ENCODE results near the gene ZNF182. TPM values are rescaled to one million over a fixed set of nuclear protein-coding genes. Genes with fewer than 3 reads are reported as not detected.
A peak's percentile ranks its signal among the peaks of the same experiment; 100 is the strongest.
"Not testable (repeated sequence)": the region's sequence is repeated elsewhere in the genome, so short reads cannot be mapped to it uniquely, and the experiment has no call there.

ZNF182 gene
- total and polyA plus RNA-seq, 4 donors: 0.97 to 3.1 (median 2.2) TPM

DNA sequence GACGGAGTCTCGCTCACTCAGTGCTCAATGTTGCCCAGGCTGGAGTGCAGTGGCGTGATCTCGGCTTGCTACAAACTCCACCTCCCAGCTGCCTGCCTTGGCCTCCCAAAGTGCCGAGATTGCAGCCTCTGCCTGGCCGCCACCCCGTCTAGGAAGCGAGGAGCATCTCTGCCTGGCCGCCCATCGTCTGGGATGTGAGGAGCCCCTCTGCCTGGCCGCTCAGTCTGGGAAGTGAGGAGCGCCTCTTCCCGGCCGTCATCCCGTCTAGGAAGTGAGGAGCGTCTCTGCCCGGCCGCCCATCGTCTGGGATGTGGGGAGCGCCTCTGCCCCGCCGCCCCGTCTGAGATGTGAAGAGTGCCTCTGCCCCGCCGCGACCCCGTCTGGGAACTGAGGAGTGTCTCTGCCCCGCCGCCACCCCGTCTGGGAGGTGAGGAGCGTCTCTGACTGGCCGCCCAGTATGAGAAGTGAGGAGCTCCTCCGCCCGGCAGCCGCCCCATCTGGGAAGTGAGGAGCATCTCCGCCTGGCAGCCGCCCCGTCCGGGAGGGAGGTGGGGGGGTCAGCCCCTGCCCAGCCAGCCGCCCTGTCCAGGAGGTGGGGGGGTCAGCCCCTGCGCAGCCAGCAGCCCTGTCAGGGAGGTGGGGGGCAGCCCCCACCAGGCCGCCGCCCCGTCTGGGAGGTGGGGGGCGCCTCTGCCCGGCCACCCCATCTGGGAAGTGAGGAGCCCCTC, 13.0 kb upstream of the ZNF182 start:
- not testable (repeated sequence) for H3K27me3 ChIP-seq (ENCODE audit: control insufficient read depth in 4 of 4, insufficient read depth in 4 of 4, low read length in 3 of 4); DNase-seq (ENCODE audit: low spot score); H3K4me3 ChIP-seq (ENCODE audit: low read depth in 1 of 3, low read length in 3 of 3); H3K9me3 ChIP-seq (ENCODE audit: control insufficient read depth in 4 of 4, low read length in 3 of 4); H3K27ac ChIP-seq (ENCODE audit: low read depth in 1 of 2, low read length in 2 of 2); H3K9ac ChIP-seq (ENCODE audit: low read depth in 1 of 2, low read length in 2 of 2); H3K4me1 ChIP-seq (ENCODE audit: control insufficient read depth in 4 of 4, insufficient read depth in 4 of 4, low read length in 3 of 4); H3K36me3 ChIP-seq (ENCODE audit: control insufficient read depth in 4 of 4, insufficient read depth in 3 of 4, low read depth in 1 of 4, low read length in 3 of 4)
- WGBS: 96% methylated on average over 28 of the region's 46 CpGs

- no CpG with 5 or more reads among the region's 2 CpGs for WGBS
- H3K4me3 ChIP-seq (ENCODE audit: low read depth in 1 of 3, low read length in 3 of 3); H3K4me1 ChIP-seq (ENCODE audit: control insufficient read depth in 4 of 4, insufficient read depth in 4 of 4, low read length in 3 of 4); DNase-seq (ENCODE audit: low spot score); H3K9me3 ChIP-seq (ENCODE audit: control insufficient read depth in 4 of 4, low read length in 3 of 4); H3K27me3 ChIP-seq (ENCODE audit: control insufficient read depth in 4 of 4, insufficient read depth in 4 of 4, low read length in 3 of 4); H3K36me3 ChIP-seq (ENCODE audit: control insufficient read depth in 4 of 4, insufficient read depth in 3 of 4, low read depth in 1 of 4, low read length in 3 of 4); H3K27ac ChIP-seq (ENCODE audit: low read depth in 1 of 2, low read length in 2 of 2); H3K9ac ChIP-seq (ENCODE audit: low read depth in 1 of 2, low read length in 2 of 2): not testable (repeated sequence)
Measured at GRCh38 chrX:48009445-48009960, 5.7 kb upstream of the ZNF182 start.

DNA sequence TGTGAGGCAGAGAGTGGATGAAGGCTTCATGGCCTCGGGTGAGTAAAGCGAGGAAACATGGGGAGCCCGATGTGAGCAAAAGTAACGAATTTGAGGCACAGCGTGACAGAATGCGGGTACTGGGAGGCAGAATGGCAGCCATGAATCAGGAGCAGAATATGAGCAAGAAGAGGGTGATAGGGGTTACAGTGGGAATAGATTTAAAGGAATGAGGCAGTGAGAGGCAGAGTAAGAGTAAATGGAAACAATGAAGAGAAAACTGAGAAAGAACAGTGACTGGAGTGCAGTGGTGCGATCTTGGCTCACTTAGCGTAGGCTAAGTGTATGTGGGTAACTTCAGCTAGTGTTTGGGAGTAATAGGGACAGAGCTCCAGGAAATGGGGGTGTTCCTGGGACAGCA, 2.9 kb upstream of the ZNF182 start, which contains the start of gene SPACA5:
TSS of gene SPACA5 (plus strand) at position 301 of the 400 bp plus-strand sequence. CDS start 815 bp downstream, outside the sequence.
- not testable (repeated sequence) for H3K36me3 ChIP-seq (ENCODE audit: control insufficient read depth in 4 of 4, insufficient read depth in 3 of 4, low read depth in 1 of 4, low read length in 3 of 4); H3K4me3 ChIP-seq (ENCODE audit: low read depth in 1 of 3, low read length in 3 of 3); H3K27me3 ChIP-seq (ENCODE audit: control insufficient read depth in 4 of 4, insufficient read depth in 4 of 4, low read length in 3 of 4); H3K27ac ChIP-seq (ENCODE audit: low read depth in 1 of 2, low read length in 2 of 2); H3K9me3 ChIP-seq (ENCODE audit: control insufficient read depth in 4 of 4, low read length in 3 of 4); H3K4me1 ChIP-seq (ENCODE audit: control insufficient read depth in 4 of 4, insufficient read depth in 4 of 4, low read length in 3 of 4); H3K9ac ChIP-seq (ENCODE audit: low read depth in 1 of 2, low read length in 2 of 2); DNase-seq (ENCODE audit: low spot score)
- WGBS: no CpG with 5 or more reads among the region's 8 CpGs

- H3K4me1 ChIP-seq (ENCODE audit: control insufficient read depth in 4 of 4, insufficient read depth in 4 of 4, low read length in 3 of 4): peaks cover 0 to 6% (median 0%) of the 10 kb centered on the region in 4 donors
- no peaks in the 10 kb centered on the region for H3K27me3 ChIP-seq (ENCODE audit: control insufficient read depth in 4 of 4, insufficient read depth in 4 of 4, low read length in 3 of 4)
- H3K27ac ChIP-seq (ENCODE audit: low read depth in 1 of 2, low read length in 2 of 2): peak overlapping the region; percentile 76 to 88
- peak overlapping the region; percentile 61 to 87 for H3K9ac ChIP-seq (ENCODE audit: low read depth in 1 of 2, low read length in 2 of 2)
- TF ChIP-seq, protein P1, sequence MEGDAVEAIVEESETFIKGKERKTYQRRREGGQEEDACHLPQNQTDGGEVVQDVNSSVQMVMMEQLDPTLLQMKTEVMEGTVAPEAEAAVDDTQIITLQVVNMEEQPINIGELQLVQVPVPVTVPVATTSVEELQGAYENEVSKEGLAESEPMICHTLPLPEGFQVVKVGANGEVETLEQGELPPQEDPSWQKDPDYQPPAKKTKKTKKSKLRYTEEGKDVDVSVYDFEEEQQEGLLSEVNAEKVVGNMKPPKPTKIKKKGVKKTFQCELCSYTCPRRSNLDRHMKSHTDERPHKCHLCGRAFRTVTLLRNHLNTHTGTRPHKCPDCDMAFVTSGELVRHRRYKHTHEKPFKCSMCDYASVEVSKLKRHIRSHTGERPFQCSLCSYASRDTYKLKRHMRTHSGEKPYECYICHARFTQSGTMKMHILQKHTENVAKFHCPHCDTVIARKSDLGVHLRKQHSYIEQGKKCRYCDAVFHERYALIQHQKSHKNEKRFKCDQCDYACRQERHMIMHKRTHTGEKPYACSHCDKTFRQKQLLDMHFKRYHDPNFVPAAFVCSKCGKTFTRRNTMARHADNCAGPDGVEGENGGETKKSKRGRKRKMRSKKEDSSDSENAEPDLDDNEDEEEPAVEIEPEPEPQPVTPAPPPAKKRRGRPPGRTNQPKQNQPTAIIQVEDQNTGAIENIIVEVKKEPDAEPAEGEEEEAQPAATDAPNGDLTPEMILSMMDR (IDR thresholded peaks at IDR 0.05; ENCODE audit: low read depth, low read length, missing input control): no peak
- TF ChIP-seq ATF3 (IDR thresholded peaks at IDR 0.05) (no peak), GABPA (IDR thresholded peaks at IDR 0.05 in 1 of 2, conservative IDR thresholded peaks at IDR 0.05 in 1 of 2) (no peak)
- peak; percentile 34 for DNase-seq (ENCODE audit: low spot score)
- H3K4me3 ChIP-seq (ENCODE audit: low read depth in 1 of 3, low read length in 3 of 3): peak overlapping the region; percentile 74 to 94 (median 77)
- peaks cover 0 to 3% (median 0%) of the 10 kb centered on the region in 4 donors for H3K36me3 ChIP-seq (ENCODE audit: control insufficient read depth in 4 of 4, insufficient read depth in 3 of 4, low read depth in 1 of 4, low read length in 3 of 4)
- H3K9me3 ChIP-seq (ENCODE audit: control insufficient read depth in 4 of 4, low read length in 3 of 4): peaks cover 0 to 3% (median 0%) of the 10 kb centered on the region in 4 donors
- under 1% methylated on average over 18 of the region's 18 CpGs for WGBS
Measured at GRCh38 chrX:48003367-48003757, 427 bp downstream of the ZNF182 start.
